ENCODE data around the gene HSPA1B. TPM values are rescaled to one million over a fixed set of nuclear protein-coding genes. Genes with fewer than 3 reads are reported as not detected.

HSPA1B gene
- polyA plus RNA-seq, 1 of the 3 experiments (the other 2 are of a cell fraction), result 96.3 TPM

- TF ChIP-seq IRF3 (IDR thresholded peaks at IDR 0.05; ENCODE audit: low read depth, low read length) (no peak), RXRA (IDR thresholded peaks at IDR 0.05; ENCODE audit: borderline replicate concordance, low read depth) (no peak), SMC3 (IDR thresholded peaks at IDR 0.05; ENCODE audit: low read depth, low read length) (no peak), JUND (IDR thresholded peaks at IDR 0.05) (no peak), GATA2 (CRISPR knock-in tag; IDR thresholded peaks at IDR 0.05) (no peak), FOXM1 (IDR thresholded peaks at IDR 0.05; ENCODE audit: low read depth) (no peak), PBX3 (IDR thresholded peaks at IDR 0.05) (no peak)
These were observed 3.4 kb downstream of the HSPA1B start (continued) for GRCh38 chr6:31830886-31831335.

- POLR2A ChIA-PET, result interaction anchor here (0.7 to 1.3 kb wide), 2 partner anchors 106 to 1140 kb away, joined by 3 read pairs; no protein-coding TSS in a partner anchor
- 89% methylated on average over 15 of the region's 15 CpGs for WGBS (ENCODE audit: low lambda C conversion rate)
- Histone ChIP-seq H3K36me3 (replicated peaks in 1 of 2; ENCODE audit: control insufficient read depth in 1 of 2, insufficient read depth in 2 of 2, low read length in 1 of 2) (peaks cover 0 to 6% of the 10 kb centered on the region in 2 experiments), H3K4me2 (peak overlapping the region; percentile 80), H3K27ac (ENCODE audit: low read depth in 2 of 2, low read length in 1 of 2) (no peak overlapping the region), H3K9me3 (no peaks in the 10 kb centered on the region), H3K4me1 (ENCODE audit: control insufficient read depth in 1 of 2, insufficient read depth in 2 of 2, low read depth in 1 of 2, low read length in 1 of 2) (peaks cover 9 to 10% of the 10 kb centered on the region in 2 experiments; a peak in 2 of 4 replicates), H3K79me2 (ENCODE audit: insufficient read depth) (peaks cover 48% of the 10 kb centered on the region), H4K20me1 (ENCODE audit: insufficient read depth) (peaks cover 8% of the 10 kb centered on the region), H3K27me3 (ENCODE audit: insufficient read depth) (no peaks in the 10 kb centered on the region), H3F3A (replicated peaks; ENCODE audit: insufficient read depth) (peaks cover 18% of the 10 kb centered on the region), H3K9me2 (no peaks in the 10 kb centered on the region), H2AFZ (ENCODE audit: low read depth) (no peak overlapping the region), H3K9ac (no peak overlapping the region; the same call in 1 of the 2 replicates), H3K4me3 (ENCODE audit: low read depth in 2 of 2, low read length in 1 of 2) (peak overlapping the region in 1 of 2 experiments; percentile 71; a peak in 2 of 4 replicates)
- no peak for DNase-seq
- TF ChIP-seq IRF3 (IDR thresholded peaks at IDR 0.05; ENCODE audit: low read depth, low read length) (no peak), RCOR1 (IDR thresholded peaks at IDR 0.05; ENCODE audit: low read length) (no peak), RXRA (IDR thresholded peaks at IDR 0.05; ENCODE audit: borderline replicate concordance, low read depth) (no peak), JUND (IDR thresholded peaks at IDR 0.05) (no peak), REST (IDR thresholded peaks at IDR 0.05; ENCODE audit: low read depth, low read length) (no peak), TCF12 (IDR thresholded peaks at IDR 0.05) (no peak), FOXJ3 (CRISPR knock-in tag; IDR thresholded peaks at IDR 0.05) (no peak), ELF1 (IDR thresholded peaks at IDR 0.05) (no peak), FOXM1 (IDR thresholded peaks at IDR 0.05; ENCODE audit: low read depth) (no peak), PBX3 (IDR thresholded peaks at IDR 0.05) (no peak), NRF1 (IDR thresholded peaks at IDR 0.05; ENCODE audit: low read depth, low read length) (no peak), SMC3 (IDR thresholded peaks at IDR 0.05; ENCODE audit: low read depth, low read length) (no peak), MAX (IDR thresholded peaks at IDR 0.05; ENCODE audit: low read depth) (no peak), POLR2AphosphoS5 (IDR thresholded peaks at IDR 0.05; ENCODE audit: low read depth, low read length) (no peak), USF1 (IDR thresholded peaks at IDR 0.05; ENCODE audit: borderline replicate concordance, low read depth) (no peak)
- CTCF ChIA-PET, result interaction anchor here (1.2 to 2.8 kb wide), 8 partner anchors 18 to 233 kb away, joined by 5 to 45 read pairs (median 16); partner anchors contain the start of genes CLIC1, DDAH2, HSPA1A and HSPA1L
These were observed 4.0 kb downstream of the HSPA1B start for GRCh38 chr6:31831350-31832215.
